Stimulated activated CD8-positive, alpha-beta memory T cell treated with anti-CD3 and anti-CD28 coated beads, Interleukin-15, amount 100 ng/mL, for 24 hours (primary cell): ENCODE measurements around the gene LRRN4.

ENCODE experiments used
- DNase-seq: peaks from one replicate; pipeline ENCODE4 v3.0.0-alpha.2; 2020; ENCODE audit warnings: low read depth

LRRN4 gene

DNA sequence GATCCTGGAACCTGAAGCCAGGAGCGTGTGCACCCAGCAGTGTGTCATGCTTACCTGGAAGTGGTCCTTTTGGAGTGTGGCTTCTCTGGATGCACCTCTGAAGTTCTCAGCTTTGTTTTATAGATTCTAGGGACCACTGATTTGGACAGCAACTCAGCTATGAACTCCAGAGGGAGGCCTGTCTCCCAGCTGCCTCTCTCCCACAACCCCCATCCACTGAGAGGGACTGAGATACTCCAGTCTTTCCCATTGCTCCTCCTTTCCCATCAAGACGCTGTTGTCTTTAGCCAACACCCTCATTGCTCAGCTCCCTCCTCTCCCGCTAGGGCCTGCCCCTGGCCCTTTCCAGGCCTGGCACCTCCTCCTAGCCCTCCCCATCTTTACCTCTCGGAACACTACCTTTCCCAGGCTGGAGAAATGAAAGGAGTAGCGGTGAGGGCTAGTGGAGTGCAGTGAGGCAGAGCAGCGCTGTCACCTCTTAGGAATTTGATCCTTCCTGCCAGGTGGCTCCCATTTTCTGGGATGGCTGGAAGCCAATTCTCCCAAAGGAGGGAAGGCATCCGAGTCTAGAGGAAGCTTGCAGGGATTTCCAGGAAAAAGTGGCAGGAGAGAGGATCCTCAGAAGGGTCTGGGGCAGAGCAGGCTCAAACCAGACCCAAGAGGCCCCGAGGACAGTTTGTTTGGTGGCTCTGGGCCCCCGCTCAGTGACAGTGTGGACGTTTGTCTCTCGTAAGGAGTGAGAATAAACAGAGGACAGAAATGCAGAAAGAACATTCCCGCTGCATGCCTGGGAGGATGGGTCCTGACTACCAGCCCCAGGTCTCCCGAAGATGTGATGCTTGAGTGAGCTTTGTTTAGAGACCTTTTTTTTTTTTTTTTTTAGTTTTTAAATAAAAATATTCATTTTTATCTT, at the start of gene LRRN4:
LRRN4 (minus strand) TSS at position 285 of the 913 bp plus-strand sequence. CDS start 1,261 bp downstream, outside the sequence.
- no peak for DNase-seq

DNA sequence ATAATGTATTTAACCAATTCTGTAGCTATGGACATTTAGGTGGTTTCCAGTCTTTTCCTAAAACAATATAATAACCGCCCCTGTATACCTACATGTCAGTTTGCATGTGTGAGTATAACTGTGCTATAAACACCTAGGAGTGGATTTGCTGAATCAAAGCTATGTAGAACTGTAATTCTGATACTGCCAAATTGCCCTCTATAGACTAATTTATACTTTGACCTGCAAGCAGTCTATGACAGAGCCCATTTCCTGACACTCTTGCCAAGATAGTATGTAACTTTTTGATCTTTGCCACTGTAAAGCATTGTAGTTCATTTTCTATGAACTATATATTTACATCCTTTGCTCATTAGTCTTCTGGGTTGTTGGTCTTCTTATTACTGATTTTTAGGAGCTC, 49.4 kb upstream of the LRRN4 start:
- no peak for DNase-seq

DNA sequence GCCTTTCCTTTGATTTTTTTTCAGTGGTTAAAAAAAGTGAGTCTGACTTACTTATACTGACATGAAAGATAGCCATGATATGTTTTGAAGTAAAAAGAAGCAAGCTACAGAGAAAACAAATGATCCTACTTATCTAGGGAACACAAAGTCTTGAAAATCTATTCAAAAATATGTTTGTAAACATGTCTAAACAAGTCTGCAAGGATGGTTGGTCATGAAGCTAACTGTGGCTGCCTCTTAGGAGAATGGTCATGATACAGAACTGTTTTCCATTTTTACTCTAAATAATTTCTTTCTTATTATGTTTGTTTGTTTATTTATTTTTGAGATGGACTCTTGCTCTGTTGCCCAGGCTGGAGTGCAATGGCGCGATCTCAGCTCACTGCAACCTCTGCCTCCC, 47.5 kb upstream of the LRRN4 start:
- DNase-seq = no peak

DNA sequence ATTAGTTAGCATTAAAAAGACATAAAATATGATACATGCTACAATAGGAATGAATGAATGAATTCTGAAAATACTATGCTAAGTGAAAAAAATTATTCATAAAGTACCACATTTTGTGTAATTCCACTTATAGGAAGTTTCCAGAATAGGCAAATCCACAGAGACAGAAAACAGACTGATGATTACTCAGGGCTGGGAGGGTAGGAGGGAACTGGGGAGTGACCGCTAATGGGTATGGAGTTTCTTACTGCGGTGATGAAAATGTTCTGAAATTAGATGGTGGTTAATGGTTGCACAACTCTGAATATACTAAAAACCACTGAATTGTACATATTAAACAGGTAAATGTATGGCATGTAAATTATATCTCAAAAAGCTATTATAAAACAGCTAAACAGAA, 46.4 kb upstream of the LRRN4 start:
- no peak for DNase-seq

DNA sequence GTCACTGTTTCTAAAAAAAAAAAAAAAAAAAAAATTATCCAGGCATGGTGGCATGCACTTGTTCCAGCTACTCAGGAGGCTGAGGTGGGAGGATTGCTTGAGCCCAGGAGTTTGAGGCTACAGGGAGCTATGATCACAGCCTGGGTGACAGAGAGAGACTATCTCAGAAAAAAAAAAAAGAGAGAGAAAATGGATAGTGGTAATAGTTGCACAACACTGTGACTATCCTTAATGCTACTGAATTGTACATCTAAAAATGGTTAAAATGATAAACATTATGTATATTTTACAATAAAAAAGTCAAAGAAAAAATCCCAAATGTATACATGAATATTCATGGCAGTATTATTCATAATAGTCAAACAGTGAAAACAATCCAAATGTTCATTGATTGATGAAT, 46.0 kb upstream of the LRRN4 start:
- no peak for DNase-seq

DNA sequence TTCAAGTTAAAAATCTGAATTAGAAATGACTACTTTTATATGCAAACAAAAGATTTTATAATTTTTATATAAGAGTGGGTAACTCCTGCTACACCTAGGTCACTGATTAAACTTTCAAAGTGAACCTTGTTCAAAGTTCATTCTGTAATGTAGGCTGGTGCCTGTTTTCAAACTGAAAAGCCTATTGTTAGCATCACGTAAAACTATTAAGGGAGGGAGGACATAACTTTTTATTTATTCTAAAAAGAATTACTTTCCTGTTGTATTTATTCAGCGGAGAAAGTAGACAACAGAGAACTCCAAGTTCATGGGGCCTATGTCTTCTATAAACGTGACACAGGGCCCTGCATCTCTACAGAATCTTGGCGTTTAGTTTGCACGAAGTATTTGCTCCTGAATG, 41.5 kb upstream of the LRRN4 start:
- no peak for DNase-seq

DNA sequence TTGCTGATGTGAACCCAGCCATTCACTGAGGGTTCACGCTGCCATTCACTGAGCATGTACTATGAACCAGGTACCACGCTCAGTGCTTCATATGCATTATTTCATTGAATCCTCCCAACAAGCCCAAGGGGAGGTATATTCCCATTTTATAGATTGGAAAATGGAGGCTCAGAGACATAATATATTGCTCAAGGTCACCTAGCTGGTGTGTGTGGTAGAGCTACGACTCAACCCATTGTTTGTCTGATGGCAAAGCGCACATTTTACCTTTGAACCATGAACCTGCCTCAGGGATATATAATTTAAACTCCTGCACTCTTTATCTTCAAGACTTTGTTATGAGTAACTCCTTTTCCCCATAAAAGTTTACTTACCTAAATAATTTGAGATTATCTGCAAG, 40.7 kb upstream of the LRRN4 start:
- DNase-seq = no peak

DNA sequence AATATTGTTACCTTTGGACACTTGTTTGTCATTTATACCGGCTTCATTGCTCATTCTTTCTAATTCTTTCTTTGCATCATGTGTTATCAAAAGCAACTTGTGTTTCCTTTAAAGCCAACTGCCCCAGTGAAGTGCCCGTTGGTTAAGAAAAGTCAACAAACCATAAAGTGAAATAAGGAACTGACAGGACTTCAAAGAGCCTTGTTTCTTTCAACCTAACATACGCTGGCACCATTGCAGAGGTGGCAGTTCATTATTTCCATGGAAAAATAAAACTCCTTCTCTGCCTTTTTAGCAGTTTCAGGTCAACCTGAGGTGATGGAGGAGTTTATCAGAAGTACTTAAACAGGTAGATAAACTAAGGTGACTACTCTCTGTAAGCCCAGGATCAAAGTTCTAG, 40.2 kb upstream of the LRRN4 start:
- no peak for DNase-seq

DNA sequence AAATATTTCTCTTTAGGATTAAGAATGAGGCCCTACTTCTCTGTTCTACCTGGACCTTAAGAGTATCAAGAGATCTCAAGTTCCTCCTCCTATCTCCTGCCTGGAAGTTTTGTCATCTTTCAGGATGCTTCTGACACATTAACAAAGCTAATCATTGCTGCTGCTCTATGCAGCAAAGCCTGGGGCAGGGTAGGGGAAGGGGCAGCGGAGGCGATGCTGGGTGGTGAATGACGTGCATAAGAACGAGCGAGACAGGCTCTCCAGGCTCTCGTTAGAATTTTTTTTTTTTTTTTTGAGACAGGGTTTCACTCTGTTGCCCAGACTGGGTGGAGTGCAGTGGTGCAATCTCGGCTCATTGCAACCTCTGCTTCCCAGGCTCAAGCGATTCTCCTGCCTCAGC, 37.8 kb upstream of the LRRN4 start:
- no peak for DNase-seq

DNA sequence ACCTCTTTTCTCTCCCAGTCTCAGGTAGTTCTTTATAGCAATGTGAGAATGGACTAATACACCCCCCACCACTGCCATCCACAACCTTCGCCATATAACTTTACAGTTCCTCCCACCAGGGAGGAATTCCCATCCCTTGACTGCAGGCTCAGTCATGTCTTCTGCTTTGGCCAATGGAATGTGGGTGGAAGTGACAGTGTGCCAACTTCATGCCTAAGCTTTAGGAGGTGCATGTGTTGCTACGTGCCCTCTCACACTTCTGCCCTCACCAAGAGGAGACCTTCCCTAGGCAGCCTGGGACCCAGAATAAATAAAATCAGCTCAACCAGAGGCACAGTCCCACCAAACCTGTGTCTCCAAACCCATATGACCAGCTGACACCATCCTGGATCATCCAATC, 33.0 kb upstream of the LRRN4 start:
- DNase-seq = no peak

DNA sequence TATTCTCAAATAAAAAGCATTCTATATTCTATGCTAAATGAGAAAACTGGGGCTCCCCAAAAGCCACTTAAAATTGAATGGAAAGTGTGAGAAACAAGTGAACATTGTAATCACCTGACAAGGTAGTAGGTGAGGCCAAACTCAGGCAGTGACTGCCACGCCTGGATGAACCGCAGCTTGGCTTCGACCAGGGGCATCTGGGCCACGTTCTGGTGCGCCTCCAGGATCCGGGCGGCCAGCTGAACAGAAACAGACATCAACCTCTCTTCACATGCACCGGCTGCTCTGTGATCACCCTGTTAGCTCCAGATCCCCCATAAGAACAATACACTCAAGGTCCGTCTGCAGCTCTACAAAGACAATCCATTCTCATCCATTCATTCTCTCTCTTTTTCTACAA, 30.1 kb upstream of the LRRN4 start:
- no peak for DNase-seq

DNA sequence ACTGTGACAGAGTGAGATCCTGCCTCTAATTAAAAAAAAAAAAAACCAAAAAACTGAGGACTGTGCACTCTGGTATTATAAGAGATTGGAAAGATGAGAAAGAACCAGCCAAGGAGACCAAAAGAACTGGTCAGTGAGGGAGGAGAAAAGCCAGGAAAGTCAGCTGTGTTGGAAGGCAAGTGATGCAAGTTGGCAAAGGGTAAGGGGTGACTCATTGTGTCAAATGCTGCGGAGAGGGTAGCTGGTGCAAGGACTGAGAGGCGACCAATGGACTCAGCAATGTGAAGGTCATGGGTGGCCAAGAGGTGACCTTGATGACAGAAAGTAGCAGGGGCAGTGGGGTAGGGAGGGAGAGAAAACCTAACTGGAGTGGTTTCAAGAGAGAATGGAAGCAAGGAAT, 27.4 kb upstream of the LRRN4 start:
- DNase-seq = no peak

DNA sequence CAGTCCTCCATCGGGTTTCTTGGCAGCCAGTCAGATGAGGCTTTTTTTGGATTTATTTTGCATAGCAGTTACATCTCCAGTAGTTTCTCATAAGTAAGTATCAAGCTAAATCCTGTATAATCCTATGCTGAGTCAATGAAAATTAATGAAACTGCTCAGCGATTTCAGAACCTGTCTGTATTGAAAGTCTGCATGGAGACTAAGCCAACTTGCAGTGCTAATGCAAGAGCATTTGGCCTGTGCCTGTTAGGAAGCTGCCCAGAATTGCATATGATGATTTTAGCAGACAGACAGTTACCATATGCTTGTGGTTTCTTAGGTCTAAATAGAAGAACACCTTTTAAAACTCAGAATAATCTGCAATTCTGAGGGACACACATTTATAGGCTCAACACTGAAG, 25.2 kb upstream of the LRRN4 start:
- no peak for DNase-seq

DNA sequence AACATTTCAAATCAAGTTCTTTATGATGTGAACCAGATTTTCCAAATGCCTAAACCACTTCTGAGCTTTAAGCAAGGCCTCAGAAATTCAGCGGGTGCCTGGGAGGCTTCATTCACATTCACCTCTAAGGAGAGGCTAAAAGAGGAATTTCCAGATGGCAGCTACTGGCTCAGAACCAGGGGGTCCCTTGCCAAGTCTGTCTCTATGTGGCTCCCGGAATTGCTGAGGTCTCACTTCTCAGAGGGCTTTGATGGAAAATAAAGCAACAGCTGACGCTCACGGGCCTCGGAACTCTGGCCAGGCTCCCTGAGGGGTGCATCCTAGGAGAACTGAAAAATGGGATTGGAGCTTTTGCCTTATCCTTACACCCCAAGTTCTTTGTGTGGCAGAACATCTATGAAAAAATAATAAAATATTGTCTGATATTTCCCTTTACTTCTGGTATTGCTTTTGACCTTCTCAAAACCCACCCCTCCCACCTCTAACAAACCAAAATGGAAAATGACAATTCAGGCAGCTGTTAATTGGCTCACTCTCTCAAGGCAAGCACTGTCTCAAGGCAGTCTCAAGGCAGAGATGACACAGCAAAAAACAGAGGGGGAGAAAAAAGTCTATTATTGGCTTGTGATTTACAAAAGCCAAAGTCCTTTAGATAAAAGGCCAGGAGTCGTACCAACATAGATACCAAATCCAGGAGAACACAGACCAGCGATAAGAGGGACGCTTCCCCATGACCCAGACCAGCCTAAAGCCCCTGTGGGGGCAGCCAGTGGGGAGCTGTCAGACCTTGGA, 21.8 kb upstream of the LRRN4 start:
- no peak for DNase-seq

DNA sequence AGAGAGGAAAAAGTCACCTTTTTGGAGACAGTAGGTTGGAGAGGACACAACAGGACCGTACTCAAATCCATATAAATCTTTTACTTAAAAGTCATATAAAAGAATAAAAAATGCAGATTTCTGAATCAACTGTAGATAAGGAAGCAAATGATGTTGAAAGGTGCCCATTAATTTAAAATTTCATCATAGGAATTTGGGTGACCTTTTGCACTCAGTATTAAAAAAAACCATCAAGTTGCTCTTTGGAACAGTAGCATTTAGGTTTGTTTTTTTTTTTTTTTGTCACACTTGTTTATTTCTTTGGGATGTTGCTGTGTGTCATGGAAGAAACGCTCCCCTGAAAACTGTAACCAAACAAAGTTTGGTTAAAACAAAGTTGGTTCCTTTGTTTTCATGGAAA, 20.9 kb upstream of the LRRN4 start:
- DNase-seq = no peak

DNA sequence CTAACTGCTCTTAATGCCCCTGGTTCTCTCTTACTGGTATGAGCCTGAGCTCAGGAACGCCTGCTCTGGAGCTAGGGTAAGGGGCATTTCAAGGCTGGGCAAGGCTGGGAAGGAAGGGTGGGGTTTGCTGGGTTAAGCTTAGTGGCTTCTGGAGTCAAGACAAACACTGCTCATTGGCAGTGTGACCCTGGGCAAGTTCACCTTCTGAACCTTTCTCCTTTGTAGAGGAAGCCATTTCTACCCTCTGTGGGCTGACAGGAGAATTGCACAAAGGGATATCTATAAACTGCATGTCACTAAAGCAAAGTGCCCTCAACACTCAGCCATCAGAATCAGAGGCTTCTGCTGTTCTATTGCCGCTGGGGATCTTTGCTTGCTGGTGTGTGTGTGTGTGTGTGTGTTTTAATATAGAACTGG, 20.3 kb upstream of the LRRN4 start:
- no peak for DNase-seq

DNA sequence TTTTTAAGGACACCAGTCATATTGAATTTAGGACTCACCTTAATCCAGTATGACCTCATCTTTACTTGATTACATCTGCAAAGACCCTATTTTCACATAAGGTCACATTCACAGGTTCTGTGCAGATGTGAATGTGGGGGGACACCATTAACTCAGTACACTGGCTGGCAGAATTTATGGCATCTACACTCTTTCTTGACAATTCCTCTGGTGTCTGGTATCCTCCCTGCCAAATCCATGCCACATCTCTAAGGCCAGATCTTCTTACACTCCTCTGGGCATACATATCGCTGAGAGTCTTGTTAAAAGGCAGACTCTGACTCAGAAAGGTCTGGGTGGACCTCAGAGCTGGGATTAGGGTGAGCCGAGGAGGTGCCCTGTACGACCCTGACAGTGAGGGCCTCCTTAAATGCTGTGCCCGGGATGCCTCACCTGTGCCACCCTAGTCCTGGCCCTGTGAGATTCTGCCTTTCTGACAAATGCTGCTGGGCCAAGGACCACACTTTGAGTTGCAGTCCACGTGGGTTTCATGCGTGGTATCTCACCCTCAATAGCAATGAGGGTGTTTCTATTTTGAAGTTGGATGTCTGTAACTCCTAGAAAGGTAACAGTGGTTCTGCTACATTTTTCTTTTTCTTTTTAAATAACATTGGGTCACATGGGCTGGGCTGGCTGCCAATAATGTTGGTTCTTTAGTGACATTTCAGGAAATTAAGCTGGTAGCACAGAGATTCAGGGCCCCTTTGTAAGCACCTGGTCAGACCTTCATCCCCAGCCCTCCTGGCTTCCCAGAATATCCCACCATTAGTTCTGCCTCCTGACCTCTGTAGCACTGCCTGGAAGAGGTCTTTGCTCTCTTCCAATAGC, 17.2 kb upstream of the LRRN4 start:
- DNase-seq = no peak

DNA sequence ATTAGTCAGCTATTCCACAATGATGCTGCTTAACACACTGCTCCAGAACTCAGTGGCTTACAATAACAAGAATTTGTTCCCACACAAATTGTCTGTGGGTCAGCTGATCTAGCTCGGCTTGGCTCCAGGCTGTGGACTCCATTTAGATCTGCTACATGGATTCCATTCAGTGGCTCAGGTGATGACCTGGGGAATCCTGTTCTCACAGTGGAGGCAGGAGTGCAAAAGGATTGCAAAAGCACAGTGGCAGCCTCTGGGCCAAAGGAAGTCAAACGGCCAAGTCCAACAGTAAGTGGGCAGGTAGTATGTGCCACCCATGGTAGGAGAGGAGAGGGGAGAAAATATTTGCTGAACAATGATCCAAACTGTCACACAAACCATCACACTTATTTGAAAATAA, 15.8 kb upstream of the LRRN4 start:
- no peak for DNase-seq

DNA sequence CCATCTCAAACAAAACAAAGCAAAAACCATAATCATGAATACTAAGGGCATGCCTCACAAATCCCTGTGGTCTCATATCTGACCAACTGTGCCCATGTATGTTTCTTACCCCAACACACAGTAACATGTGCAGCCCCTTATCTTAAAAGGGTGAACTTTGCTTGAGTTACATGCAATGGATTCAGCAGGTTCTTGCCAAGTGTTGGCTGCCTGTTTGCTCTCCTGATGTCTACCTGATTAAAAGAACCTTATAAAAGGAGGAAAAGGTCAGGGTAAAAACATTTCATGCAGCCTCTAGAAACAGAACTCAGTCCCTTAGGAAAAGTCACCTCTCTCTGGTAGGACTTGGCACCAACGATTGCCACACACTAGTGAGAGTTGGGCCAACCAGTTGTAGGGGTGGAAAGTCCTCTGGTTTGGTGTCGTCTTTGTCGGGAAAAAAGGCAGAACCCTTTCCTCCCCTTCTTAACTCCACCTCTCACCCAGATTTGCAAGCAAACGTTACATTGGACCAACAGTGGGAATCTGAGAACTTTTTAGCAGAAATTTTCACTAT, 14.0 kb upstream of the LRRN4 start:
- no peak for DNase-seq

DNA sequence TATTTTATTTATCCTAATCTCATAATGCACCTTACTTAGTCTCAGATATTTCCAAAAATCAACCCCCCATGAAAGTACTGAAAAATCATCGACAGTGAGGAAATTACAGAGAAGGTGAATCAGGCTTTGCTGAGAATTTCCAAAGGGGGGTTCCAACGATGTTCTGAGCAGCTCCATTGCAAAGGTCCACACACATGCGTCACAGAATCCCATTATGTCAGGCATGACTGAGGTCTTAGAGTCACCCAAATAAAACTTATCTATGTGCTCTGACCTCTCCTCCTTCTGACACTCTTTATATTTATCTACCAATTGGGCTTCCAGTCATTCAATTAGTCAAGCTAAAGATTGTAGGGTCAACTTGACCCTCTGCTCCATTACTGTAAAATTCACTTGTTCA, 12.7 kb upstream of the LRRN4 start:
- no peak for DNase-seq

DNA sequence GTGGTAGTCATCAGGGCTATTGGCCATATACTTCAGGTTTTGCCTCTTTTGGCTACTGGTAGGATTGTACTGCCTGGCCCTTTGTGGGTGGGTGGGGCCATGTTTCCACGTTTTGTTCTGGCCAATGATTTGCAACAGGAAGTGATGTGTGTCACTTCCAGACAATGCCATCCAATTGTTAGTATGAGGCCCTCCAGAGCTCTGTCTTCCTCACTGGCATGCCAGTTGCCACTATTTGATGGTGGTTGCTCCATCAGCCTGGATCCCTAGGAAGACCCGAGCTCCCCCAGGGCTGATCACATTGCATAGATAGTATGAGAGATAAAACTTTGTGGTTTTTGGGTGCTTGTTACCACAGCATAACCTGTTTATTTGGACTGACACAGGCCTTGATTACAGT, 7.7 kb upstream of the LRRN4 start:
- no peak for DNase-seq

DNA sequence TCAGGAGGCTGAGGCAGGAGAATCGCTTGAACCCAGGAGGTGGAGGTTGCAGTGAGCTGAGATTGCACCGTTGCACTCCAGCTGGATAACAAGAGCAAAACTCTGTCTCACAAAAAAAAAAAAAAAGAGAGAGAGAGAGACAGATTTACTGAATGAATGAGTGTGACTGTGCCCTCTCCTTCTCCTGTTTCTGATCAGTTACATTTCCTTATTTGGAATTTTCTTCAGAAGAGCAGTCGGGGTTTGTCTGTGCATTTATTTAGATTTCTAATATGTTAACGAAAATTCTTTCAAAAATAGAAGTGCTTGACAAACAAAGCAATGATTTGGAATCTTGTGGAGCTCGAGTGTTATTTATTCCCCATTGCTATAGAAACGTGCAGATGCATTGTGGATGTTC, 6.4 kb upstream of the LRRN4 start:
- no peak for DNase-seq
